OCI-LY3 (cell line): ENCODE data around the gene PRKCD.

ENCODE experiments used
- H2AFZ ChIP-seq: fragments of 200-600, 300-600 bp; shearing (Covaris generic); 2 replicates; pipeline ENCODE4 v1.6.0; 2014; ENCODE audit warnings: antibody characterized with exemption, low read depth, low read length
- H3K27ac ChIP-seq: fragments of 200-600, 300-600 bp; sonication (generic); 2 replicates; pipeline ENCODE4 v1.5.1; 2014; ENCODE audit warnings: mild to moderate bottlenecking, low read length, moderate library complexity, mixed read lengths
- H3K27me3 ChIP-seq: fragments of 200-600, 300-600 bp; sonication (generic); 2 replicates; pipeline ENCODE4 v1.6.1; 2014; ENCODE audit warnings: low read depth, low read length, mixed read lengths
- H3K36me3 ChIP-seq: fragments of 200-600, 300-600 bp; sonication (generic); replicated peaks from 2 replicates; pipeline ENCODE3; 2014; ENCODE audit warnings: low read depth, low read length, mixed read lengths
- H3K4me1 ChIP-seq: fragments of 300-600, 200-600 bp; sonication (generic); 2 replicates; pipeline ENCODE4 v1.6.1; 2014; ENCODE audit warnings: low read length, mixed read lengths
- H3K4me2 ChIP-seq: fragments of 200-600, 300-600 bp; sonication (generic); 2 replicates; pipeline ENCODE4 v1.6.1; 2014; ENCODE audit warnings: low read length, mixed read lengths
- H3K4me3 ChIP-seq: fragments of 300-600, 200-600 bp; sonication (generic); 2 replicates; pipeline ENCODE4 v1.5.1; 2014; ENCODE audit warnings: antibody characterized with exemption, mild to moderate bottlenecking, low read length, moderate library complexity
- H3K79me2 ChIP-seq: fragments of 300-600, 200-600 bp; shearing (Covaris generic); 2 replicates; pipeline ENCODE4 v1.6.1; 2014; ENCODE audit warnings: mild to moderate bottlenecking, low read length, mixed read lengths
- H3K9ac ChIP-seq: fragments of 300-600, 200-600 bp; shearing (Covaris generic); 2 replicates; pipeline ENCODE4 v1.6.0; 2014; ENCODE audit warnings: mild to moderate bottlenecking, low read length, moderate library complexity
- H3K9me3 ChIP-seq: fragments of 200-600, 300-600 bp; shearing (Covaris generic); 2 replicates; pipeline ENCODE4 v1.6.1; 2014; ENCODE audit warnings: low read length, mixed read lengths; ENCODE audit not compliant: insufficient read depth
- H4K20me1 ChIP-seq: fragments of 200-600, 300-600 bp; sonication (generic); 2 replicates; pipeline ENCODE4 v1.6.1; 2016; ENCODE audit warnings: low read length, mixed read lengths; ENCODE audit not compliant: insufficient read depth
- CTCF ChIP-seq: fragments of 200-600, 300-600 bp; sonication (generic); IDR thresholded peaks from 2 replicates; pipeline ENCODE4 v1.5.1; 2014; ENCODE audit warnings: antibody characterized with exemption, low read length, low read depth
- EZH2phosphoT487 ChIP-seq: fragments of 200-600 bp; shearing (Covaris generic); IDR thresholded peaks from 2 replicates; pipeline ENCODE4 v1.6.1; 2018; ENCODE audit warnings: antibody characterized with exemption, mixed run types, low read depth

The PRKCD gene

DNA sequence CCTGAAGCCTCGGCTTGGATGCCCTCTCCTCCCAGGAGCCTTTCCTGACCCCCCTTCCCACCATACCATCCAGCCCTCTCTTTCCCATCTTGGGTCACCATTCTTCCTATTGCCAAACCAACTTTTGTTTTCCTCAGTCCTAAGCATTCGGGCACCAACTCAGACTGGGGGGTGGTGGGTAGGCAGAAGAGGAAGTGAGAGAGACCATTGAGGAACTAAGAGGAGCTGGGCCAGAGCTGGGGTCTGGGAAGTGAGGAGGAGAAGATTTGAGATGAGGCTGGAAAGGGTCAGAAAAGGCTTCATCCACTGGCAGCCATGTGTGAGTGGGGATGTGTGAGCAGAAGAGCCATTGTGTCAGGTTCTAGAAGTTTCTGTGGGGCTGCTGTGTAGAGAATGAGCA, 57.1 kb downstream of the PRKCD start:
- peaks cover 28% of the 10 kb centered on the region for H3K36me3 ChIP-seq
- H4K20me1 ChIP-seq: peaks cover 3% of the 10 kb centered on the region; the same call in 1 of the 2 replicates
- no peak overlapping the region for H2AFZ ChIP-seq
- H3K4me2 ChIP-seq: no peak overlapping the region; the same call in 1 of the 2 replicates
- H3K9me3 ChIP-seq: no peaks in the 10 kb centered on the region
- H3K4me1 ChIP-seq: peaks cover 7% of the 10 kb centered on the region
- H3K27ac ChIP-seq: no peak overlapping the region
- TF ChIP-seq EZH2phosphoT487 (no peak), CTCF (no peak)
- H3K9ac ChIP-seq: no peak overlapping the region
- H3K4me3 ChIP-seq: no peak overlapping the region
- H3K79me2 ChIP-seq: peaks cover 6% of the 10 kb centered on the region
- no peaks in the 10 kb centered on the region for H3K27me3 ChIP-seq

- peaks cover 6% of the 10 kb centered on the region for H3K79me2 ChIP-seq
- peaks cover 5% of the 10 kb centered on the region for H4K20me1 ChIP-seq
- no peaks in the 10 kb centered on the region for H3K9me3 ChIP-seq
- H3K27ac ChIP-seq: no peak overlapping the region
- H3K4me1 ChIP-seq: peaks cover 7% of the 10 kb centered on the region
- H3K4me3 ChIP-seq: no peak overlapping the region
- TF ChIP-seq EZH2phosphoT487 (no peak), CTCF (peak; percentile 89)
- no peak overlapping the region for H3K9ac ChIP-seq
- H3K4me2 ChIP-seq: no peak overlapping the region
- H3K36me3 ChIP-seq: peaks cover 41% of the 10 kb centered on the region
- no peaks in the 10 kb centered on the region for H3K27me3 ChIP-seq
- H2AFZ ChIP-seq: no peak overlapping the region
These were observed 59.0 kb downstream of the PRKCD start for GRCh38 chr3:53219895-53220483.

DNA sequence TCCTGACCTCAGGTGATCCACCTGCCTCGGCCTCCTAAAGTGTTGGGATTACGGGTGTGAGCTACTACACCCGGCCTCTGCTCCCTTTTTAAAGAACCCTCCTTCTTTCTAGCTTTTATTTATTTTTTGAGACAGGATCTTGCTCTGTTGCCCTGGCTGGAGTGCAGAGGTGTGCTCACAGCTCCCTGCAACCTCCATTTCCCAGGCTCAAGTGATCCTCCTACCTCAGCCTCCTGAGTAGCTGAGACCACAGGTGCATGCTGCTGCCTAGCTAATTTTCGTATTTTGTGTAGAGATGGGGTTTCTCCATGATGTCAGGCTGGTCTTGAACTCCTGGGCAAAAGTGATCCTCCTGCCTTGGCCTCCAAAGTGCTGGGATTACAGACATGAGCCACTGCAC, 60.3 kb downstream of the PRKCD start:
- H3K36me3 ChIP-seq: peaks cover 54% of the 10 kb centered on the region
- H3K27ac ChIP-seq: no peak overlapping the region
- no peak overlapping the region for H3K9ac ChIP-seq

DNA sequence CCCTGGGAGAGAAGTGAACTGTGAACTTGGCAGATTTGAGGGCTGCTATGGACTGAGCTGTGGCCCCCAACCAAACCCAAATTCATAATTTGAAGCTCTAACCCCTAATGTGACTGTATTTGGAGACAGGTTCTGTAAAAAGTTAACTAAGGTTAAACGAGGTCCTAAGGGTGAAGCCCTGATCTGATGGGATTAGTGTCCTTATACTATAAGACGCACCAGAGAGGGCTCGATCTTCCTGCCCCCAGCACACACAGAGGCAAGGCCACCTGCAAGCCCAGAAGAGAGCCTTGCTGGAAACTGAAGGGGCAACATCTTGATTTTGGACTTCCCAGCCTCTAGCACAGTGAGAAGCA, 60.8 kb downstream of the PRKCD start:
- no peak overlapping the region for H3K4me3 ChIP-seq
- peaks cover 6% of the 10 kb centered on the region for H3K79me2 ChIP-seq
- no peak overlapping the region for H3K4me2 ChIP-seq
- H2AFZ ChIP-seq: no peak overlapping the region
- no peaks in the 10 kb centered on the region for H3K9me3 ChIP-seq
- H3K4me1 ChIP-seq: peaks cover 7% of the 10 kb centered on the region
- TF ChIP-seq CTCF (no peak), EZH2phosphoT487 (no peak)
- H3K9ac ChIP-seq: no peak overlapping the region
- H4K20me1 ChIP-seq: peaks cover 5% of the 10 kb centered on the region
- H3K27ac ChIP-seq: no peak overlapping the region
- H3K27me3 ChIP-seq: no peaks in the 10 kb centered on the region
- peaks cover 59% of the 10 kb centered on the region for H3K36me3 ChIP-seq

More for the DNA sequence above, 60.3 kb downstream of the PRKCD start:
- H3K9me3 ChIP-seq: no peaks in the 10 kb centered on the region
- peaks cover 7% of the 10 kb centered on the region for H3K4me1 ChIP-seq
- H3K4me2 ChIP-seq: no peak overlapping the region
- peaks cover 5% of the 10 kb centered on the region for H4K20me1 ChIP-seq
- no peaks in the 10 kb centered on the region for H3K27me3 ChIP-seq
- no peak overlapping the region for H3K4me3 ChIP-seq
- H2AFZ ChIP-seq: no peak overlapping the region
- peaks cover 6% of the 10 kb centered on the region for H3K79me2 ChIP-seq
- TF ChIP-seq EZH2phosphoT487 (no peak), CTCF (no peak)
